HG02852 (cell line): ENCODE data around the gene ZNF614.
"Not testable (repeated sequence)": the region's sequence is repeated elsewhere in the genome, so short reads cannot be mapped to it uniquely, and the experiment has no call there.

Experiments
- ATAC-seq: cut with Tn5 transposase; IDR thresholded peaks from one replicate; pipeline ENCODE4 v1.9.1; 2021; ENCODE audit warnings: mild to moderate bottlenecking, moderate library complexity; ENCODE audit not compliant: unreplicated experiment

The ZNF614 gene

DNA sequence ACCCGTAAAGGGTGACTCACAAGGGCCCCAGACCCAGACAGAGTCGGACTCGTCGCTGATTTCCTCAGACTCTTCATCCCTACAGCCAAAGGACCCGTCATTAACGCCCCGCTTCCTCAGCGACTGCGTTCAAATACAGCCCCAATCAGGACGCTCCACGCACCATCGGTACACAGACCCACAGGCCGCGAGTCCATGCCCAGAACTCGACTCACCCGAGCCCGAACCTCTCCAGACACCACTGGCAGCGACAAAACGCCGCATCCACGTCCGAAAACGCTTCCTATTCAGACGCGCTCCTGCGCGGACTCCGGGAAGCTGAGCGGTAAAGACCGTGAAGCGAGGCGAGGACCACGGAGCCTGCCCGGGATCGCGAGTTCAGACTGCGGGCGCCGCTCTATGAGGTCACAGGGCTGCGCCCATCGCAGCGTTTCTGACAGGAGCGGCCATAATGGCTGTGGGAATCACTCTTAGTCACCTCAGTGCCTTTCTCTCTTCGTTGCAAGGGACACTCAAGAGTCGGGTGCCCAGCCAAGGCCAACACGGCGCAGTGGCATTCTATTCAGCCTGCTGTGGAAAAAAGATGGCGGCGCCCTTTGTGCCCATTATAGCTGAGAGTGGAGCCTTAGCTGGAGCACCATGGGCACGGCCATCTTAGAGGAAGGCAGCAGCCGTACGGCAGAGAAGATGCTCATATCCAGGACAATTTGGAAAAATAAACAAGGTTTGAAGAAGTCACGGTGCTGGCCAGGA lies at the start of gene ZNF614:
ZNF614 (minus strand) TSS at position 353 of the 753 bp plus-strand sequence. CDS start 2,634 bp downstream, outside the sequence.
- peak; percentile 79 for ATAC-seq

DNA sequence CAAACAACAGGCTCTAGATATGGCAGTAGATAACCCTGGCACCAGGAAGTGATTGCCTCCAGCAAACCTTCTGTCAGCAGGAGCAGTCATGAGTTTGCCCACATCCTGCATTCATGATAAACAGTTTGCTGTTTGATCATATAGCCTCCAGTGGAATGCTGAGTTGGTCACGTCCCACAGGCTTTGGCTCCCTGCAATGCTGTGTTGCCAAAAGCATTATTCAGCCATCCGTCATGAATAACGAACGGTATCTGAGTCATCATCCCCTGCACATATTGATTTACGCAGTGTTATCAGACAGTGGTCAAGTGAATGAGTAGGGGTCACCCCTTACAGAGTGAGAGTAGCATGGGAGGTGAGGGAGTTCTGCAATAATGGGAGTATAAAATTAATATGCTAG lies 42.3 kb upstream of the ZNF614 start:
- ATAC-seq: no peak

DNA sequence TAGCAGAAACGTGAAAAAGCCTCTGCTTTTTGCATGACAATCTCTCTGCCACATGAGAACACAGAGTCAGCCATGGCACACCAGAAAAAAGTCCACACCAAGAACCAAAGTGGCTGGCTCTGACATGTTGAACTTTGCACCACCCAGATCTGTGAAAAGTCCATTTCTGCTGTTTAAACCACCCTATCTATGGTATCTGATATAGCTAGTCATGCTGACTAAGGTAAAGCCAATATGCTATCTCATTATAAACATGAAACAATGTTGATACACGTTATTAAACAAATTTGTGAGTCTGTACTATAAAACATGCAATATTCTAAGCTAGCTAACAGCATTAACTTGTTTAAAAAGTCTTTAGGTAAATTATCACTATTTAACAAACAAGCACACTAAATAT lies 41.5 kb upstream of the ZNF614 start:
- no peak for ATAC-seq

DNA sequence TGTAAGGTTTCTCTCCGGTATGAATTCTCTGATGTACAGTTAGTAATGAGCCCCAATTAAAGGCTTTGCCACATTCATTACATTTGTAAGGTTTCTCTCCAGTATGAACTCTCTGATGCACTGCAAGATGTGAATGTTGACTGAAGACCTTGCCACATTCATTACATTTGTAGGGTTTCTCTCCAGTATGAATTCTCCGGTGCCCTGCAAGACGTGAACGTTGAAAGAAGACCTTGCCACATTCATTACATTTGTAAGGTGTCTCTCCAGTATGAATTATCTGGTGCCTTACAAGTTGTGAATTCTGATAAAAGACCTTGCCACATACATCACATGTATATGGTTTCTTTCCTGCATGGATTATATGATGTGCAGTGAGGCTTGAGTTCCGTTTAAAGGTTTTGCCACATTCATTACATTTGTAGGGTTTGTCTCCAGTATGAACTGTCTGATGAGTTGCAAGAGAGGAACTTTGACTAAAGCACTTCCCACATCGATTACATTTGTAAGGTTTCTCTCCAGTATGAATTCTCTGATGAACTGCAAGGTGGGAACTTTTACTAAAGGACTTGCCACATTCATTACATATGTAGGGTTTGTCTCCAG lies 38.2 kb upstream of the ZNF614 start:
- ATAC-seq: no peak

DNA sequence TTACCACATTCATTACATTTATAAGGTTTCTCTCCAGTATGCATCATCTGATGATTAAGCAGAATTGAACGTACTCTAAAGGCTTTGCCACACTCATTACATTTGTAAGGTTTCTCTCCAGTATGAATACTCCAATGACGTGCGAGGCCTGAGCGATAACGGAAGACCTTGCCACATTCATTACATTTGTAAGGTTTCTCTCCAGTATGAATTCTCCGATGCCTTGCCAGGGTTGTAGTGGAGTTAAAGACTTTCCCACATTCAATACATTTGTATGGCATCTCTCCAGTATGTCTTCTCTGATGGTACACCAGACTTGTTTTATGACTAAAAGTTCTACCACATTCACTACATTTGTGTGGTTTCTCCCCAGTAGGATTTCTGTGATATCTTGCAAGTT lies 37.2 kb upstream of the ZNF614 start:
- ATAC-seq: no peak

DNA sequence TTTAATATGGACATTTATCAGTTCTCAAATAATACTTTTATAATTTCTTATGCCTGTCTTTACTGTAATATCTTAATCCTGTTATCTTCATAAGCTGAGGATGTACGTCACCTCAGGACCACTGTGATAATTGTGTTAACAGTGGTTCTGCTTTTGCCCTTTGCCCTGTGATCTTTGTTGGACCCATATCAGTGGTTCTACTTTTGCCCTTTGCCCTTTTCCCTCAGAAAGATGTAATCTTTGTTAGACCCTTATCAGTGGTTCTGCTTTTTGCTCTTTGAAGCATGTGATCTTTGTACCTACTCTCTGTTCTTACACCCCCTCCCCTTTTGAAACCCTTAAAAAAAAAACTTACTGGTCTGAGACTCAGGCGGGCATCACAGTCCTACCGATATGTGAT lies 28.3 kb upstream of the ZNF614 start:
- ATAC-seq: not testable (repeated sequence)

DNA sequence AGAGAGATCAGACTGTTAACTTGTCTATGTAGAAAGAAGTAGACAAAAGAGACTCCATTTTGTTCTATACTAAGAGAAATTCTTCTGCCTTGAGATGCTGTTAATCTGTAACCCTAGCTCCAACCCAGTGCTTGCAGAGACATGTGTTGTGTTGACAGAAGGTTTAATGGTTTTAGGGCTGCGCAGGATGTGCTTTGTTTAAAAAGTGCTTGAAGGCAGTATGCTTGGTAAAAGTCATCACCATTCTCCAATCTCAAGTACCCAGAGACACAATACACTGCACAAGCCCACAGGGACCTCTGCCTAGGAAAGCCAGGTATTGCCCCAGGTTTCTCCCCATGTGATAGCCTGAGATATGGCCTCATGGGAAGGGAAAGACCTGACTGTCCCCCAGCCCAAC lies 23.6 kb upstream of the ZNF614 start:
- ATAC-seq: not testable (repeated sequence)

DNA sequence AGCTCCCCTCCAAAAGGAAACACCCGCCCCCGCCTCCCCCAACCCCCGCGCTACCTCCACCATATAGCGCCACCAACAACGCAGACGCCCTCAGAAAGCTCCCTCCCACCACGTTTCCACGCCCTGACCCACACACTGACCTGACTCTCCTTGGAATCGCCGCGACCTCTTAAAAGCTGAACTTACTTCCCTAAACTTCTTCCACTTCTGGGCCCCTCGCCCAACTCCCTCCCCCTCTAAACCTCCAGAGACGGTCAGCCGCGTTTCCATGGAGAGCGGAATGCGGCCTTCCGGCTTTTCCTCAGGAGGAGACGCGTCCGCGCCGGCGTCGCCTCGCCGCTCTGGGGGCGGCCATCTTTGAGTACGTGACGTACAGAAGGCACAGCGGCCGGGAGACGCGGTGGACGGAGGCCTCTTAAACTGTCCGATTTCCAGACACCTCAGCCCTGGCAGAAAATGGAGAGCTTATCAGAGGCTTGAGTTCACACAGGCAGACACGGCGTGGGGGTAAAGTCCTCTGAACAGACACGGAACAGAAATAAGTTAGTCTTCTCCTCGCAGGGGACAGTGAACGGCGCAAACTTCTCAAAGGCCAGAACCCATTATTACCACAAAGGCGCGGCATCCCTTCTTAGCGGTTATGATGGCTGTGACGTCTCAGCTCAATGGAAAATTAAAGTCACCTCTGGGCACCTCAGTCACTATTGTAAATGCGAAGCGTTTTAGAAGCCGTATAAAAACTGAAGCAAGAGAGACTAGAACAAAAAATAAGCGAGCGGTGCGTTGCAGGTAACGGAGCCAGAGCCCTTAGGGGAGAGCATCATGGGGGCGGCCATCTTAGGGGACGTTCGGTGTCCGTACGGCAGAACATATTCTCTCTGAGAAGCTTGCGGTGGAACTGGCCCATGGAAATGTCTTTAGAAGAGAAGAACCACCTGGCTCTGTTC lies 20.6 kb upstream of the ZNF614 start, which contains the start of gene ZNF432:
ZNF432 (minus strand) TSS at position 284 of the 947 bp plus-strand sequence. CDS start 1,970 bp downstream, outside the sequence.
- peak; percentile 85 for ATAC-seq

DNA sequence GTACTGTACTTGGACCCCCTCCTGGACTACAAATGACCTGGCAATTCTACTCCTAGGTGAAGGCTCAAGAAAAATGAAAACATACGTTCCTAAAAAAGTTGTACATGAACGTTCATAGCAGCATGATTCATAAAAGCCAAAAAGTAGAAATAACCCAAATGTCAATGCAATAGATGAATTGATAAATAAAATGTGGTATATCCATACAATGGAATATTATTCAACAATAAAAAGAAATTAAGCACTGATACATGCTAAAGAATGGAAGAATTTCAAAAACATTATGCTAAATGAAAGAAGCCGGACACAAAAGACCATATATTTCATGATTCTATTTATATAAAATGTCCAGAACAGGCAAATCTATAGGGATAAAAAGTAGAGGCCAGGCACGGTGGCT lies 11.0 kb upstream of the ZNF614 start:
- ATAC-seq: no peak

DNA sequence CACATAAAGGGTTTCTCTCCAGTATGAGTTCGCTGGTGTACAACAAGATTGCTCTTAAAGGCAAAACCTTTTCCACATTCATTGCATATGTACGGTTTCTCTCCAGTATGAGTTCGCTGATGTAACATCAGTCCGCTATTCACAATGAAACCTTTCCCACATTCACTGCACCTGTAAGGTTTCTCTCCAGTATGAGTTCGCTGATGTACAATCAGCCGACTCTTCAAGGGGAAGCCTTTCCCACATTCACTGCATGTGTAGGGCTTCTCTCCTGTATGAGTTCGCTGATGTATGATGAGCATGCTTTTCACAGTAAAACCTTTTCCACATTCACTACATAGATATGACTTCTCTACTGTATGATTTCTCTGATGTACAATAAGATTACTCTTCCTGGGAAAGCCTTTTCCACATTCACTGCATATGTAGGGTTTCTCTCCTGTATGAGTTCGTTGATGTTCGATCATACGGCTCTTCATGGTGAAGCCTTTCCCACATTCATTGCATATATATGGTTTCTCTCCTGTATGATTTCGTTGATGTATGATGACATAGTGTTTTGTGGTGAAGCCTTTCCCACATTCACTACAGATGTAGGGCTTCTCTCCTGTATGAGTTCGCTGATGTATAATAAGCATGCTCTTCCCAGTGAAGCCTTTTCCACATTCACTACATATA lies 6.0 kb upstream of the ZNF614 start:
- ATAC-seq: no peak

DNA sequence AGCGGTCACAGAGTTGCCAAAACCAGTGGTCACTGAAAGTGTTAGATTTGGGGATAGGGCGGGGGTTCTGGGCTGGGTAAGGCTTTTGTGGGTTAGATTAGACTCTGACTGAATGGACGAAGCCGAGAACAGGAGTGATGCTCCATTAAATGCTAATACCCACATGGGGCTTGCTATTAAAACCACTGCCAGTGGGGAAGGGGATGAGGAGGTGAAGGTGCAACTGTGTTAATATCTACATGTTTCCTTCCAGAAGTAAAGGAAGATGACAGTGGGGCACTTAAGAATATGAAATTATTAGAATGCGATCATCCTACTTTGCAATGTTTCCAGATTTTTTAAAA lies 573 bp upstream of the ZNF614 start:
- ATAC-seq: peak; percentile 10

DNA sequence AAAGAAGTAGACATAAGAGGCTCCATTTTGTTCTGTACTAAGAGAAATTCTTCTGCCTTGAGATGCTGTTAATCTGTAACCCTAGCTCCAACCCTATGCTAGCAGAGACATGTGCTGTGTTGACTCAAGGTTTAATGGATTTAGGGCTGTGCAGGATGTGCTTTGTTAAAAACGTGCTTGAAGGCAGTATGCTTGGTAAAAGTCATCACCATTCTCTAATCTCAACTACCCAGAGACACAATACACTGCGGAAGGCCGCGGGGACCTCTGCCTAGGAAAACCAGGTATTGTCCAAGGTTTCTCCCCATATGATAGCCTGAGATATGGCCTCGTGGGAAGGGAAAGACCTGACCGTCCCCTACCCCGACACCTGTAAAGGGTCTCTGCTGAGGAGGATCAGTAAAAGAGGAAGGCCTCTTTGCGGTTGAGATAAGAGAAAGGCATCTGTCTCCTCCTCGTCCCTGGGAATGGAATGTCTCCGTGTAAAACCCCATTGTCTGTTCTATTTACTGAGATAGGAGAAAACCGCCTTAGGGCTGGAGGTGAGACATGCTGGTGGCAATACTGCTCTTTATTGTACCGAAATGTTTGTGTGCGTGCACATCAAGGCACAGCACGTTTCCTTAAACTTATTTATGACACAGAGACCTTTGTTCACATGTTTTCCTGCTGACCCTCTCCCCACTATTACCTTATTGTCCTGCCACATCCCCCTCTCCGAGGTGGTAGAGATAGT lies 1.8 kb downstream of the ZNF614 start:
- not testable (repeated sequence) for ATAC-seq

DNA sequence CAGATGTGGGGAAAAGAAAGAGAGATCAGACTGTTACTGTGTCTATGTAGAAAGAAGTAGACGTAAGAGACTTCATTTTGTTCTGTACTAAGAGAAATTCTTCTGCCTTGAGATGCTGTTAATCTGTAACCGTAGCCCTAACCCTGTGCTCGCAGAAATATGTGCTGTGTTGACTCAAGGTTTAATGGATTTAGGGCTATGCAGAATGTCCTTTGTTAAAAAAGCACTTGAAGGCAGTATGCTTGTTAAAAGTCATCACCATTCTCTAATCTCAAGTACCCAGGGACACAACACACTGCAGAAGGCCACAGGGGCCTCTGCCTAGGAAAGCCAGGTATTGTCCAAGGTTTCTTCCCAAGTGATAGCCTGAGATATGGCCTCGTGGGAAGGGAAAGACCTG lies 3.7 kb downstream of the ZNF614 start:
- not testable (repeated sequence) for ATAC-seq

DNA sequence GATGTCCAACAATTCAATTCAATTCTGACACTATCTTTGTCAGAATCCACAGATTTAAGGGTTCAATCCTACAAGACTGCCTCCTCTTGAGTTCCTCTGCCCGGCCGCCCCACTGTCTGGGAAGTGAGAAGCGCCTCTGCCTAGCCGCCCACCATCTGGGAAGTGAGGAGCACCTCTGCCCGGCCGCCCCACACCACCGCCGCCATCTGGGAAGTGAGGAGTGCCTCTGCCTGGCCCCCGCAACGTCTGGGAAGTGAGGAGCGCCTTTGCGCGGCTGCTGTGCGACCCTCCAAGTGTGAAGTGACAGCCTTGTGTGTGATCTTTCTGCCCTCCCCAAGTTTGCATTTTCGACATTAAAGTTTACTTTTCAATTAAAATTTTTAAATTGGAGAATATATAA lies 6.0 kb downstream of the ZNF614 start:
- ATAC-seq: no peak

DNA sequence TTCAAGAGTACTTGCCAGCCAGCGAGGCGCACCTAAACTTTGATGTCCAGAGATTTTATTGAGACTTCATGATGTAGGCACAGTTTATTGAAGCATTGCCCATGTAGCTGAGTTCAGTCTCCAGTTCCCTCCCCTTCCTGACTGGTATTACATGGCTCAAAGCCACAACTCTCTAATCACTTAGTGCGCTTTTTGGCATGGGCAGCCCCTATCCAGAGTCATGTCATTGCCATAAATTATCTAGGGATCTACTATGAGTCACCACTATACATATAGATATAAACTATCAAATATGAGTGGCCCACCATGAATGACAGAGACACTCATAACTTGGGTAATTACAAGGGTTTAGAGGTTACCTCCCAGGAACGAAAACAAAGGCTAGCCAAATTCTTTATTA lies 7.7 kb downstream of the ZNF614 start:
- no peak for ATAC-seq

DNA sequence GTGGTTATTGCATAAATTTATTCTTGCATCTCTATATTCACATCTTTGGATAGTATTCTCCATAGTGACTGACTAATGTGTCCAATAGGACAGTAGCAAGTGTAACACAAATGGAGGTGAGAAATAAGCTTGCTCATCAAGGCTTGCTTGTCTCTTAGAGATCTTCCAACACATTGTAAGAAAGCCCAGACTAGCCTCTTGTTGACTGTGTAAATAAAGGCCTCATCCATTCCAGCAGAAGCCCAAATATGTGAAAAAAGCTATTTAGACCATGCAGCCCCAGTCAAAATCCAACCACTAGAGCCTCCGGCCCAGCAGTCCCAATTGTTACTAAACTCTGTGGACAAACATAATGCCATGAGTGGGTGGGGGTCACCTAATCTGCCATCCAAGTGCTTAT lies 17.5 kb downstream of the ZNF614 start:
- no peak for ATAC-seq

DNA sequence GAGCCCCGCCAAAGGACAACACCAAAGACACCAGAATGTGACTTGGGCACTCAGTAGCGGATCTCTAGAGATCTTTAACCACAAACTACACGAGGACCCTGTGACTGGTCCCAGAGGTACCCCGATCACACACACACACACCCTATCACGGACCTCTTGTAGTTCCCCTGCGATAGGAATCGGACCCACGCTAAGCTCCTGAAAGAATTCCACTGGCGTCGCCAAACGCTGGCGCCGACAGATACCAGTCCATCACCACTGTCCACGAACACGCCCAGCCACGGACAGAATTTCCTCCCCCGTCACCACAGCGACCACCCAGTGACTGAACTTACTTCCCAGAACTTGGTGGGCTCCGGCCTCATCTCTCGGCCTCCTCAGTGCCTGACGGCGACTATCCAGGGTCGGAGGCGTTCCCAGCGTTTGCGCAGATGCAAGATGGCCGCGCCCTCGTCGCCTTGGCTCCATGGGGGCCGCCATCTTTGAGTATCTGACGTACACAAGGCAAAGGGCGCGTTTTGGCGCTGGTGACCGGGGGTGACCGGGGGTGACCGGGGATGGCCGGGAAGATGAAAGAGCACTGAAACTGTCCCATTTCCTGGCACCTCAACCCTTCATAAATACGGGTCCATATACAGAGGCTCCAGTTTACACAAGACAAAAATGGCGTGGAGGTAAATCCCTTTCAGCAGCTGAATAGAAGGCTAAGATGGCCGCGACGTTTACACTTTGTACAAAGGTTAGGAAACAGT lies 20.2 kb downstream of the ZNF614 start, which contains the start of gene ZNF615:
ZNF615 (minus strand) TSS at position 406 of the 752 bp plus-strand sequence. CDS start 4,500 bp downstream, outside the sequence.
- ATAC-seq: peak; percentile 89

DNA sequence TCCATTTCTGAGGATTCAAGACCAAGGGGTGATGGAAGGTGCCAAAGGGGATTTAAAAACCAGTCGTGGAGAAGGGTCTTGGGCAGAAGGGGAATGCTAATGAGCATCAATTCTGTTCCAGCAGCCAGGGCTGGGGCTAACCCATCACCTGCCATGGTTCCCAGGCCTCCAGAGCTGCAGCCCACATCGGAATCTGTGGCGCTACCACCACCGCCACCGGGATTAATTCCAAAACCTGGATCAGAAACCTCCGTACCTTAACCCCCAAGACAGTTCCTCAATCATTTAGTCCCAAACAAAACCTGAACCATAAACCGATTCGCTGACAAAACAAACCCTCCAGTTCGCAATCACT lies 20.8 kb downstream of the ZNF614 start:
- ATAC-seq: no peak

DNA sequence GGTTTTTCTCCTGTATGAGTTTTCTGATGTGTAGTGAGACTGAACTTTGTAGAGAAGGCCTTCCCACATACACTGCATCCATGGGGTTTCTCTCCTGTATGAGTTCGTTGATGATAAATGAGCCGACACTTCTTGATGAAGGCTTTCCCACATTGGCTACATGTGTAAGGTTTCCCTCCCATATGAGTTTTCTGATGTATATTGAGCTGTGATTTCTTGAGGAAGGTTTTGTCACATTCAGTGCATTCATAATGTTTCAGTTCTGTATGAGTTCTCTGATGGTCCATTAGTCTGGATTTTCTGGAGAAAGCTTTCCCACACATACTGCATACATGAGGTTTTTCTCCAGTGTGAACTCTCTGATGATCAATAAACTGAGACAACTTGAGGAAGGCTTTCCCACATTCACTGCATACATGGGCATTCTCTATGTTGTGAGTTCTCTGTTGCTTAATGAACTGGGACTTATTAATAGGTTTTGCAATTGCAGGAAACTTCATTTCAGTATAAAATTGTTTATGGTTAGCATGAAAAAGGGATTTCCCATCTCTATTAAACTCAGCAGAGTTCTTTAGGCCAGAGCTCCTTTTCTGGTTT lies 34.0 kb downstream of the ZNF614 start:
- no peak for ATAC-seq
